Activated CD4-positive, alpha-beta T cell treated with anti-CD3 and anti-CD28 coated beads for 48 hours (primary cell): Measurements from ENCODE around the gene HMX2.

Experiments used
- DNase-seq: peaks from one replicate; pipeline ENCODE4 v3.0.0-alpha.2; 2020

Gene HMX2

GRCh38 chr10:123147635-123148413 lies at the start of gene HMX2:
TSS of gene HMX2 (plus strand) at chr10:123148136. CDS start at chr10:123148379, 243 bp downstream.
- DNase-seq: peak; percentile 62

- DNase-seq: no peak
These were observed 47.7 kb upstream of the HMX2 start for GRCh38 chr10:123100030-123100762.

GRCh38 chr10:123101872-123102271 lies 46.1 kb upstream of the HMX2 start:
- DNase-seq: no peak

GRCh38 chr10:123102673-123103072 lies 45.3 kb upstream of the HMX2 start:
- DNase-seq: no peak

GRCh38 chr10:123103944-123104343 lies 44.0 kb upstream of the HMX2 start:
- no peak for DNase-seq

- DNase-seq: no peak
These were observed 38.5 kb upstream of the HMX2 start for GRCh38 chr10:123109466-123109865.

- no peak for DNase-seq
These were observed 30.1 kb upstream of the HMX2 start for GRCh38 chr10:123117644-123118417.

GRCh38 chr10:123119081-123119480 lies 28.9 kb upstream of the HMX2 start:
- DNase-seq: no peak

- no peak for DNase-seq
These were observed 21.7 kb upstream of the HMX2 start for GRCh38 chr10:123126246-123126645.

GRCh38 chr10:123129618-123130271 lies 18.2 kb upstream of the HMX2 start:
- DNase-seq: no peak

- peak; percentile 92 for DNase-seq
These were observed 15.1 kb upstream of the HMX2 start for GRCh38 chr10:123132576-123133477.

GRCh38 chr10:123133541-123134342 lies 14.2 kb upstream of the HMX2 start:
- DNase-seq: no peak

- DNase-seq: no peak
These were observed 13.5 kb upstream of the HMX2 start for GRCh38 chr10:123134343-123134914.

GRCh38 chr10:123134915-123135414 lies 13.0 kb upstream of the HMX2 start:
- no peak for DNase-seq

- DNase-seq: peak; percentile 68
These were observed 12.4 kb upstream of the HMX2 start, which contains the start of gene HMX3 for GRCh38 chr10:123135415-123136141. TSS of gene HMX3 (plus strand) at chr10:123135970. CDS start at chr10:123136051, 81 bp downstream.

- no peak for DNase-seq
These were observed 11.6 kb upstream of the HMX2 start for GRCh38 chr10:123136221-123136805.

GRCh38 chr10:123136806-123137642 lies 10.9 kb upstream of the HMX2 start:
- peak; percentile 55 for DNase-seq

GRCh38 chr10:123139165-123139520 lies 8.8 kb upstream of the HMX2 start:
- DNase-seq: no peak
